NCI-H146 treated with DMSO at 0.1 percent for 48 hours (cell line): Measurements from ENCODE around the gene SLC29A2.
"Not testable (repeated sequence)": the region's sequence is repeated elsewhere in the genome, so short reads cannot be mapped to it uniquely, and the experiment has no call there.

Source experiments
- DNase-seq: peaks from one replicate; lab custom pipeline; 2025; ENCODE audit not compliant: unreplicated experiment; lab: John Stamatoyannopoulos, UW

The SLC29A2 gene

GRCh38 chr11:66320289-66320688 is 51.3 kb downstream of the SLC29A2 start:
- not testable (repeated sequence) for DNase-seq

DNA sequence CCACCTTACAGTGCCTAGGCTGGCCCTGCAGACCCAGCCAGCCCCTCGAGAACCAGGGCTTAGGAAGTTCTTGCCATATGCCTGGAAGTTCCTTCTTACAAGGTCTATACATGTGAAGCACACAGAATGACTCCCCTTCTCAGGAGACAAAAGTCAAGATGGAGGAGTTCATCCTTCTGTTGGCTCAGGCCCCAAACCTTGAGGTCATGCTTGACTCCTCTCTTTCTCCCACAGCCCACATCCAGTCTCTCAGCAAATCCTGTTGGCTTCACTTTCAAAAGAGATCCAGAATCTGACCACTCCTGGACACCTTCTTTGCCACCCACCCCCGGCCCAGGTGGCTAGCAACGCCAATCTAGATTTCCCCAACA is 53.0 kb downstream of the SLC29A2 start:
- DNase-seq, result no peak

DNA sequence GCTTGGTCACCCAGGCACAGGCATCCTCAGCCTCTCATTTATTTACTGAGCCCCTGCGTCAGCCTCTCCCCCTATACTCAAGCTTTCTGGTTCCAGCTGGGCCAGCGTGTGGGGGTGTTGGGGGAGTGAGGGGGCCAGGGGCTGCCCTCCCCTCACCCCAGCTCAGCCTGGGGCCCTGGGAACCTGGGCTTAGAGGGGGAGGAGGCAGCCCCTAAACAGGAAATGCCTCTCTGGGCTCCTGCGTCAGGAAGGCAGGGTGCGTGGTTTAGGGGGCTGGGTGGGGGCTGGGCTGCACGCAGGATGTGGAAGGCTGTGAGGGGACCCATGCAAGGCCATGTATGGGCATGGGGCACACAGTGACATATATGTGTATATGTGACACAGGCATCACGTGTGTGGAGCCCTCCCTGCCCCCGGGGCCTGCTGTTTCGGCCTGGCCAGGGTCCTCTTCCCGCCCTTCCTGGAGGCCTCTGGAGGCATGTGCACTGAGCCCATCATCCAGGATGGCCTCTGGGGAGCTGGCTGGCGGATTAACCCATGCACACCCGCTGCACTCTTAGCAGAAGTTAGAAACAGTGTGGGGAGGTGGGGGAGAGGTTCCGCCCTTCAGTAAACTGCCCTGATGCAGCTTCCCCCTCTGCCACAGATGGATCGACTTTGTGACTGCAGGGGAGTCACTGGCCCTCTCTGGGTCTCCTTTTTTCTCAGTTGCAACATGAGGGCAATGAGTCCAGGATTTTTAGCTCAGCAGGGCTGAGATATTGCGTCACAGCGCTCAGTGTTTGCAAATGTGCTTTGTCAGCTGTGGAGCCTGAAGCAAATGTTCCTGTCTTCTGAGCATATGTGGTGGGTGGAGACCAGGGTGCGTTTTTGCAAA is 53.6 kb downstream of the SLC29A2 start:
- no peak for DNase-seq

GRCh38 chr11:66317322-66317722 is 54.2 kb downstream of the SLC29A2 start:
- DNase-seq, result no peak

- DNase-seq, result no peak
Observed at GRCh38 chr11:66316849-66317251, 54.7 kb downstream of the SLC29A2 start, which contains the start of gene CD248. Gene CD248 (minus strand): TSS chr11:66317044. CDS start chr11:66317027, 17 bp downstream.

- no peak for DNase-seq
Observed at GRCh38 chr11:66315921-66316811, 55.4 kb downstream of the SLC29A2 start.

DNA sequence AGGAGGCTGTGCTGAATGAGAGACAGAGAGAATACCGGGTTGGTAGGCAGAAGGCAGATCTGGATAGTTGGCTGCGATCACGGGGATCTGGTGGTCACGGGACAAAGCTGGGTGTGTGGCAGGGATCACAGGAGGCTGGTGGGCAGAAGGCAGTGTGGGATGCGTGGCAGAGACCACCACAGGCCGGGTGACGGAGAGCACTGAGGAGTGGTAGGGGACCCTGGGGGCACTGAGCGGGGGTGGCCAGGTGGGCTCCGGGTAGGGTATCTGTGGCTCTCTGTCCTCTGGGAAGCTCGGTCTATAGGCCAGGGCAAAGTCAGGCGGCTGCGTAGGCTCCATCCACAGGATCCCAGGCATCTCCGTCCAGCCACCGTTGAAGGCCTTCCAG is 56.1 kb downstream of the SLC29A2 start:
- DNase-seq, result no peak

DNA sequence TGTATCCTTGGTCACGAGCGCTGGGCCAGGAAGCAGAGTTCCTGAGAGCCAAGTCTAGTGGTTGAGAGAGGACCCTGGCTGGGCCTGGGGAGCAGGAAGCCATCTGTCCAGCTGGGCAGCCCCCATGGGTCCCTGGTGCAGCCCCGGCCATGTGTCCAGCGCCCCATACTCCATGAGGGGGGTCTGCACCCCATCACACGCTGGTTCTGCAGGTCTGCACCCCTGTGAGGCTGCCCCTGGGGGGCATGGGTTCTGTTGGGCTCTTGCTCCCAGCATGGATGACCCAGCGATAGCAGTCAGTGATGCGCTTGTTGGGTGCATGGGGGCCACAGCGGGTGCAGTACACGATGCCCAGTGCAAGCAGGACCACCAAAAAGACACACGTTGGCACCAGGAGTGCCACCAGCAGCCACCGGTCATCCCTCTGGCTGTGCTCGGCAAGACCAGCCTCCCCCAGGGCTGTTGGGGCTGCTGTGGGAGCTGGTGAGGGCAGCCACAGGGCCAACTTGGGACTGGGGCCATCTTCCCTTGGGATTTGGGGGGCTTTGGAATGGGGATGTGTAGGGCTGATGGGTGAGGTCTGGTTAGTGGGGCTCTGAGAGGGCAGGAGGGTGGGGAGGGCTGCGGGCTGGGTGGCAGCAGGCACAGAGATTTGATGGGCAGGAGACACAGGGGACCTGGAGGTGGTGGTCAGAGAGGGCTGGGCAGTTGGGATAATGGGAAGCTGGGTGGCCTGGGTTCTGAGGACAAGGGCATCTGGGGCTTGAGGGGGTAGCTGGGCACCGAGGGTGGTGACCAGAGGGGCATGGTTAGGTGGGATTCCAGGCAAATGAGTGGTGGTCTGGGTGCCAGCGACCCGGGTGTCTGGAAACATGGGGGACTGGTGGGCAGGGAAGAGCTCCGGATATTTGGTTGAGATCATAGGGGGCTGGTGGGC is 56.7 kb downstream of the SLC29A2 start:
- DNase-seq, result no peak

- no peak for DNase-seq
Observed at GRCh38 chr11:66314186-66314501, 57.4 kb downstream of the SLC29A2 start.

- no peak for DNase-seq
Observed at GRCh38 chr11:66313321-66314185, 58.0 kb downstream of the SLC29A2 start.

GRCh38 chr11:66312549-66313320 is 58.8 kb downstream of the SLC29A2 start:
- DNase-seq, result peak; percentile 89
